Ishikawa (cell line): Measurements from ENCODE around the gene AARS2.
A peak's percentile ranks its signal among the peaks of the same experiment; 100 is the strongest.

ENCODE experiments used
- CEBPB ChIP-seq: IDR thresholded peaks from 2 replicates; pipeline ENCODE4 v1.6.1; 2012
- CREB1 ChIP-seq: IDR thresholded peaks from 2 replicates; pipeline ENCODE4 v1.6.1; 2012; ENCODE audit warnings: low read depth
- EGR1 ChIP-seq: IDR thresholded peaks from 2 replicates; pipeline ENCODE4 v1.6.1; 2012
- EP300 ChIP-seq: IDR thresholded peaks from 2 replicates; pipeline ENCODE4 v1.6.1; 2012; ENCODE audit warnings: borderline replicate concordance
- FOXM1 ChIP-seq: IDR thresholded peaks from 2 replicates; pipeline ENCODE4 v1.6.1; 2012; ENCODE audit warnings: low read depth, borderline replicate concordance
- MAX ChIP-seq: IDR thresholded peaks from 2 replicates; pipeline ENCODE4 v1.6.1; 2012
- NFIC ChIP-seq: IDR thresholded peaks from 2 replicates; pipeline ENCODE4 v1.6.1; 2012
- RAD21 ChIP-seq: IDR thresholded peaks from 2 replicates; pipeline ENCODE4 v1.6.1; 2012; ENCODE audit warnings: low read depth
- REST ChIP-seq: IDR thresholded peaks from 2 replicates; pipeline ENCODE4 v1.6.1; 2012; ENCODE audit warnings: low read depth, mild to moderate bottlenecking
- TAF1 ChIP-seq: IDR thresholded peaks from 2 replicates; pipeline ENCODE4 v1.6.1; 2012; ENCODE audit warnings: low read depth, mild to moderate bottlenecking
- TCF12 ChIP-seq: IDR thresholded peaks from 2 replicates; pipeline ENCODE4 v1.6.1; 2012; ENCODE audit warnings: low read depth
- TEAD4 ChIP-seq: IDR thresholded peaks from 2 replicates; pipeline ENCODE4 v1.6.1; 2012
- USF1 ChIP-seq: IDR thresholded peaks from 2 replicates; pipeline ENCODE4 v1.6.1; 2012
- YY1 ChIP-seq: IDR thresholded peaks from 2 replicates; pipeline ENCODE4 v1.6.1; 2012; ENCODE audit warnings: low read depth
- ZBTB7A ChIP-seq: IDR thresholded peaks from 2 replicates; pipeline ENCODE4 v1.6.1; 2012; ENCODE audit warnings: low read depth

The AARS2 gene

GRCh38 chr6:44338228-44339122 lies 25.3 kb upstream of the AARS2 start:
- TF ChIP-seq USF1 (no peak), RAD21 (peak; percentile 89)

GRCh38 chr6:44335631-44336030 lies 22.5 kb upstream of the AARS2 start:
- TF ChIP-seq EP300 (no peak), ZBTB7A (no peak), TCF12 (no peak), TEAD4 (no peak), EGR1 (no peak), NFIC (no peak), MAX (no peak), FOXM1 (no peak), TAF1 (no peak), USF1 (no peak), YY1 (no peak), CREB1 (no peak), REST (no peak), RAD21 (no peak), CEBPB (no peak)

GRCh38 chr6:44333942-44334341 lies 20.8 kb upstream of the AARS2 start:
- TF ChIP-seq NFIC (no peak), EP300 (no peak), EGR1 (no peak), TCF12 (no peak), REST (no peak), TEAD4 (no peak), CEBPB (no peak), USF1 (no peak), YY1 (no peak), ZBTB7A (no peak), TAF1 (no peak)

GRCh38 chr6:44333273-44333919 lies 20.2 kb upstream of the AARS2 start:
- TF ChIP-seq NFIC (no peak), USF1 (0 out of 2 replicates have a peak, but pooled peaks have one; percentile 3)

- TF ChIP-seq USF1 (no peak), TEAD4 (no peak), FOXM1 (no peak), MAX (no peak), TCF12 (no peak), EGR1 (no peak), YY1 (no peak), NFIC (no peak), ZBTB7A (no peak), REST (no peak), CEBPB (no peak), CREB1 (no peak)
These were observed 19.4 kb upstream of the AARS2 start for GRCh38 chr6:44332585-44332984.
